Muscle layer of duodenum (tissue), 2 donors: ENCODE results near the gene SHC2.
"Not testable (repeated sequence)": the region's sequence is repeated elsewhere in the genome, so short reads cannot be mapped to it uniquely, and the experiment has no call there.

Source experiments
- H3K27ac ChIP-seq: one replicate; pipeline ENCODE4 v1.7.0; 2013; ENCODE audit warnings: mild to moderate bottlenecking, low read length
- H3K27me3 ChIP-seq: one replicate; pipeline ENCODE4 v1.7.0; 2013; ENCODE audit warnings: low read depth, mild to moderate bottlenecking, control low read depth, low read length
- H3K36me3 ChIP-seq, 2 donors: one replicate each; pipeline ENCODE4 v1.7.0; 2013; ENCODE audit warnings: low read length in 2 of 2, control low read depth in 1 of 2, mild to moderate bottlenecking in 1 of 2; ENCODE audit not compliant: insufficient read depth in 2 of 2, control insufficient read depth in 1 of 2
- H3K4me1 ChIP-seq, 2 donors: one replicate each; pipeline ENCODE4 v1.7.0; 2013; ENCODE audit warnings: low read length in 2 of 2, mild to moderate bottlenecking in 2 of 2, control low read depth in 1 of 2, moderate library complexity in 1 of 2; ENCODE audit not compliant: insufficient read depth in 2 of 2, control insufficient read depth in 1 of 2
- H3K4me3 ChIP-seq, 2 donors: one replicate each; pipeline ENCODE4 v1.7.0; 2013; ENCODE audit warnings: low read length in 2 of 2, low read depth in 1 of 2, mild to moderate bottlenecking in 1 of 2
- H3K9me3 ChIP-seq, 2 donors: one replicate each; pipeline ENCODE4 v1.7.0; 2013; ENCODE audit warnings: low read length in 2 of 2, control low read depth in 1 of 2, mild to moderate bottlenecking in 1 of 2; ENCODE audit not compliant: control insufficient read depth in 1 of 2
- donor health status: healthy.

Gene SHC2

GRCh38 chr19:413756-414420 lies 46.9 kb downstream of the SHC2 start:
- peaks cover 0 to 9% of the 10 kb centered on the region in 2 donors for H3K36me3 ChIP-seq
- H3K4me3 ChIP-seq = no peak overlapping the region
- peaks cover 0 to 8% of the 10 kb centered on the region in 2 donors for H3K4me1 ChIP-seq
- no peaks in the 10 kb centered on the region for H3K9me3 ChIP-seq
- H3K27ac ChIP-seq = no peak overlapping the region
- peaks cover 14% of the 10 kb centered on the region for H3K27me3 ChIP-seq

GRCh38 chr19:412356-413355 lies 48.2 kb downstream of the SHC2 start:
- Histone ChIP-seq H3K9me3 (no peaks in the 10 kb centered on the region), H3K27ac (no peak overlapping the region), H3K4me3 (no peak overlapping the region), H3K36me3 (peaks cover 0 to 4% of the 10 kb centered on the region in 2 donors), H3K27me3 (peaks cover 14% of the 10 kb centered on the region), H3K4me1 (peaks cover 0 to 18% of the 10 kb centered on the region in 2 donors)

- peaks cover 14% of the 10 kb centered on the region for H3K27me3 ChIP-seq
- H3K27ac ChIP-seq = no peak overlapping the region
- peaks cover 0 to 4% of the 10 kb centered on the region in 2 donors for H3K36me3 ChIP-seq
- H3K9me3 ChIP-seq = no peaks in the 10 kb centered on the region
- H3K4me3 ChIP-seq = no peak overlapping the region
- H3K4me1 ChIP-seq = peaks cover 0 to 18% of the 10 kb centered on the region in 2 donors
Observed at GRCh38 chr19:411723-412355, 49.0 kb downstream of the SHC2 start.

- Histone ChIP-seq H3K4me1 (peaks cover 0 to 18% of the 10 kb centered on the region in 2 donors), H3K27me3 (peaks cover 14% of the 10 kb centered on the region)
- not testable (repeated sequence) for H3K36me3 ChIP-seq, H3K4me3 ChIP-seq, H3K9me3 ChIP-seq, H3K27ac ChIP-seq
Observed at GRCh38 chr19:411121-411722, 49.6 kb downstream of the SHC2 start.

- Histone ChIP-seq H3K4me1 (peaks cover 0 to 18% of the 10 kb centered on the region in 2 donors), H3K36me3 (no peaks in the 10 kb centered on the region), H3K4me3 (no peak overlapping the region), H3K27ac (no peak overlapping the region), H3K27me3 (peaks cover 14% of the 10 kb centered on the region), H3K9me3 (no peaks in the 10 kb centered on the region)
Observed at GRCh38 chr19:410243-410781, 50.5 kb downstream of the SHC2 start.

GRCh38 chr19:409516-410242 lies 51.2 kb downstream of the SHC2 start:
- H3K27ac ChIP-seq = no peak overlapping the region
- H3K4me1 ChIP-seq = peaks cover 0 to 18% of the 10 kb centered on the region in 2 donors
- no peaks in the 10 kb centered on the region for H3K36me3 ChIP-seq
- peak overlapping the region in 1 of 2 donors; percentile 57 for H3K4me3 ChIP-seq
- H3K27me3 ChIP-seq = peaks cover 14% of the 10 kb centered on the region
- H3K9me3 ChIP-seq = no peaks in the 10 kb centered on the region

GRCh38 chr19:408902-409515 lies 51.8 kb downstream of the SHC2 start, which contains the start of gene C2CD4C:
TSS of gene C2CD4C (minus strand) at chr19:409147. CDS start at chr19:408361, 786 bp downstream.
- H3K27me3 ChIP-seq = peaks cover 14% of the 10 kb centered on the region
- H3K4me1 ChIP-seq = peaks cover 0 to 18% of the 10 kb centered on the region in 2 donors
- H3K36me3 ChIP-seq = no peaks in the 10 kb centered on the region
- no peaks in the 10 kb centered on the region for H3K9me3 ChIP-seq
- H3K4me3 ChIP-seq = peak within 1 kb of the TSS in 1 of 2 donors; percentile 57
- no peak within 1 kb of the TSS for H3K27ac ChIP-seq

- Histone ChIP-seq H3K36me3 (no peaks in the 10 kb centered on the region), H3K27ac (no peak overlapping the region), H3K27me3 (peaks cover 14% of the 10 kb centered on the region), H3K9me3 (no peaks in the 10 kb centered on the region), H3K4me1 (peaks cover 0 to 18% of the 10 kb centered on the region in 2 donors), H3K4me3 (peak overlapping the region in 1 of 2 donors; percentile 57)
Observed at GRCh38 chr19:408441-408901, 52.4 kb downstream of the SHC2 start.

- peak overlapping the region in 1 of 2 donors; percentile 57 for H3K4me3 ChIP-seq
- no peaks in the 10 kb centered on the region for H3K36me3 ChIP-seq
- peaks cover 0 to 18% of the 10 kb centered on the region in 2 donors for H3K4me1 ChIP-seq
- H3K9me3 ChIP-seq = no peaks in the 10 kb centered on the region
- H3K27me3 ChIP-seq = peaks cover 14% of the 10 kb centered on the region
- no peak overlapping the region for H3K27ac ChIP-seq
Observed at GRCh38 chr19:407511-408440, 53.1 kb downstream of the SHC2 start.
